Mucosa of stomach (tissue), 1 donor: ENCODE measurements around the gene HOXB1.

Source experiments
- H3K27me3 ChIP-seq: one replicate; pipeline ENCODE4 v1.7.0; 2013; ENCODE audit warnings: mild to moderate bottlenecking, low read length; ENCODE audit not compliant: control insufficient read depth, insufficient read depth
- H3K36me3 ChIP-seq: one replicate; pipeline ENCODE4 v1.7.0; 2013; ENCODE audit warnings: low read length; ENCODE audit not compliant: control insufficient read depth, insufficient read depth
- H3K4me1 ChIP-seq: one replicate; pipeline ENCODE4 v1.7.0; 2013; ENCODE audit warnings: mild to moderate bottlenecking, low read length; ENCODE audit not compliant: control insufficient read depth, insufficient read depth
- H3K4me3 ChIP-seq: one replicate; pipeline ENCODE4 v1.7.0; 2013; ENCODE audit warnings: low read length
- H3K9ac ChIP-seq: one replicate; pipeline ENCODE4 v1.7.0; 2013; ENCODE audit warnings: mild to moderate bottlenecking, low read length, moderate library complexity
- H3K9me3 ChIP-seq: one replicate; pipeline ENCODE4 v1.7.0; 2013; ENCODE audit warnings: mild to moderate bottlenecking, low read length, moderate library complexity; ENCODE audit not compliant: control insufficient read depth
- donor health status: Pancreatic carcinoma.

Gene HOXB1

DNA sequence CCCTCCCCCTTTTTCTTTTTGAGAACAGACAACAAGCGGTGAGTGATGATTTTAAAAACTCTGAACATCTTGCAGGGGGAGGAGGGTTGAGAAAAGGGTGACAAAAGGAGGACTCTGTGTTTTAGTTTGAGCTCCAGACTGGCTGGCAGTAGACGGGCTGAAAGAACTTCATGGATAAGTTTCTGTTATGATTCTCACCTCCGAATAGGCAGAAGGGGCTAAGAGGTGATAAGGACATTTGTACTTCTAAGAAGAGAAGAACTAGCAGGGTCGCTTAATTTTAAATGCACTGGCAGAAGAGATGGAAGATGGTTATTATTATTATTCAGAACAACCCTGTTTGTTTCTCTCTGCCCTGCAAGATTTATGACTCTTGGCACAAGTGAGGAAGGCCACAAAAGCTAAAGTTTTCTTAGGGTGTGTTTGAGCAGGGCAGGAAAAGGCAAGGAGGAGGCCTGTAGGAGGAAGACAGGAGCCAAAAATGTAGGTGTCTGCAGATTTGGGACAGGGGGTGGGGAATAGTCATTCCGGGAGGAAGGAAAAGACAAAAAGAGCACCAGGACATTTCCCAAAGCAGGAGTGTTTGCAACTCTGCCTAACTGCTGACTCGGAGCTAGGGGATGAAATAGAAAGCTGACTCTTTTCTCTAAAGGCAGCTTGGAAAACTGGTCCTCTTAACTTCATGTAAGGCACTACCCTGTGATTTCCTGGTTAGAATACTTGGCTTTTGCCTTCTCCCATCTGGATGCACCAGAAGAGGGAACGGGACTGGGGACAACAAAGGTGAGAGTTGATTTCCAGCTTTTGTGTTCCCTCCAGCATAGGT is 26.0 kb upstream of the HOXB1 start:
- Histone ChIP-seq H3K27me3 (peaks cover 94% of the 10 kb centered on the region), H3K4me3 (no peak overlapping the region), H3K9me3 (no peaks in the 10 kb centered on the region), H3K36me3 (no peaks in the 10 kb centered on the region), H3K4me1 (peaks cover 34% of the 10 kb centered on the region), H3K9ac (no peak overlapping the region)

DNA sequence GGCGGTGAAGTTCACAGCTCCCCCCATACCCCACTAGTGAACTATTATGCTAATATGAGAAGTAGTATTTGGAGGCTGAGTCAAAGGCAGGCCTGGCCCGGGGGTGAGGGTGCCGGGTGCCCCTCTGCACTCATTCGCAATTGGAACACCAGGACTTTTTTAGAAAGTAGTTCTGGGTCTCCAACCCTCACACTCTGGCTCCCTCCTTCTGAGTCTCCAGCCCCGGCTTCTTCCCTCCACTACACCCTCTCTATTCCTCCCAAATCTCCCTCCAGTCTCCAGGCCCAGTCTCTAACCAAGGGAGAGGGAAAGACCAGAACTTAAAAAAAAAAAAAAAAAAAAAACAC is 25.4 kb upstream of the HOXB1 start:
- peaks cover 94% of the 10 kb centered on the region for H3K27me3 ChIP-seq
- no peaks in the 10 kb centered on the region for H3K36me3 ChIP-seq
- no peak overlapping the region for H3K4me3 ChIP-seq
- no peaks in the 10 kb centered on the region for H3K9me3 ChIP-seq
- H3K4me1 ChIP-seq = peaks cover 28% of the 10 kb centered on the region
- H3K9ac ChIP-seq = no peak overlapping the region

DNA sequence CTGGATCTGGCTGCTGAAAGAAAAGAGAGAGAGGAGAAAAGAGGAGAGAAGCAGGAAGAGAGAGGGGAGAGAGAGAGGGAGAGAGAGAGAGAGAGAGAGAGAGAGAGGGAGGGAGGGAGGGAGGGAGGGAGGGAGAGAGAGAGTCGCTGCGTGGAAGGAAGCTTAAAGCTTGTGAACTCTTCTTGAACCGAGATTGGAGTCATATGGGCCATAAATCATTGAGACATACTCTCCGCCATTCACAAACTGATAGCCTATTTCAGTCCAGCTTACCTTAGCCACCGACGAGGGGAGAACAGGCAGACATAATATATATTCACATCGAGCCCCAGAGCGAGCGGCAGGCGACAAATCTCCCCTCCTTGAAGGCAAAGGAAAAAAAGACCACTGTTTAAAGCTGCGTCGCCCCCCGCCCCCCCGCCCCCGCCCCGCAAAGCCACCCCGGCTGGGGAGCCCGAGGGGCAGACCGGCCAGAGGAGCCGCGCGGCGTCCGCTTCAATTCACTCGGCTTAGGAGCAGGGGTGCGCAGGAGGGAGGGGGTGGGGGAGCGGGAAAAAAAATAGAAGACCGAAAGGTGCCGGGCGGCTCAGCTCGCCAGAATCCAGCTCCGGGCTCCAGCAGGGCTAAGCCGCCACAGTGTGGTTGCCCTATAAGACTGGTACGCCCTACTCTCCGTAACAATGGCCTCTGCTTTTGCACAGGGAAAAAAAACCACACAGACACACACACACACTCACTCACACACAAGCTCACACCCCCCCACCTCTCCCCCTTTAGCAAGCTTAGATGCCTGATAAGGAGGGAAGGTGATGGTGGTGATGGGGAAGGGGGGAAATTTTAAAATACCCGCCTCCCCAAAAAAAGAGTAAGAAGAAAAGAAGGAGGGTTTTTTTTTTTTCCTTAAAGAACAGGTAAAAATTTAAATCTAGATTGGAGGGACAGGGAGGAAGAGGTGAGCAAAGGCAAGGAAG is 24.7 kb upstream of the HOXB1 start:
- Histone ChIP-seq H3K4me3 (no peak overlapping the region), H3K4me1 (peaks cover 21% of the 10 kb centered on the region), H3K27me3 (peaks cover 95% of the 10 kb centered on the region), H3K9ac (peak overlapping the region; percentile 55), H3K9me3 (no peaks in the 10 kb centered on the region), H3K36me3 (no peaks in the 10 kb centered on the region)

DNA sequence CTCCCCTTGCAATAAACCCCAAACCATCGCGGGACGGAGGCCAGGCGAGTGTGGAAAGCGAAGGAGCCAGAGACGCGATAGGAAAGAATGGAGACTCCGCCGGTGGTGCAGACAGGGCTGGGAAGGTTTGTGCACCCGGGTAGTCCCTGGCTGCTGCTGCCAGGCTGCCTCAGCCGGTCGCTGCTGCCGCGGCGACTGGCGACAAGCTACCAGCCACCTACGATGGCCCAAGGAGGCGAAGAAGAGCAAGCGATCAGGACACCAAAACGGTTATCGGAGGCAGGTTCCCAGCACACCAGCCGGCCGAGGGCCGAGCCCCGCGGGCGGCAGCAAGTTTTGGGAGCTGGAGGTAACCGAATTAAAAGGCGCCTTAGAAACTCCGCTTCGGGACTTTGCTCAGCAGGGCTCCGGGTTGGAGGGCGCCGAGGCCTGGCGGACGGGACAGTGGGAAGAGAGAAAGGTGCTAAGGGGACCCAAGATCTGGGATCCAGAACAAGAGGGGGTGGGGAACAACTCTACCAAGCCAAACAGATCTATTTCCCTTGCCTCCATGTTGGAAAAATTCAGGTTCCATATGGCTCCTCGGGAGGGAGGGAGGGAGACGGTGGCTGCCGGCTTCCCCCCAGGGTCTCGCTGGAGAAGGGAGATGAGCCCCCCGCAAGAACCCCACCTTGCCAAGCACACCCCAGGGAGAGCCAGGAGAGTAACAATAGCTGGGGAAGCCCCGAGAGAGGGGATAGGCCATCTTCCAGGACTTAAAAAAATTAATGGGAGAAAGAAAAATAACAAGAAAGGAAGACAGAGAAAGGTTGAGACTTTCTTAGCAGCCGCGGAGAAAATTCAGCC is 23.8 kb upstream of the HOXB1 start:
- no peak overlapping the region for H3K4me3 ChIP-seq
- no peaks in the 10 kb centered on the region for H3K9me3 ChIP-seq
- peaks cover 18% of the 10 kb centered on the region for H3K4me1 ChIP-seq
- H3K9ac ChIP-seq = peak overlapping the region; percentile 55
- no peaks in the 10 kb centered on the region for H3K36me3 ChIP-seq
- peaks cover 95% of the 10 kb centered on the region for H3K27me3 ChIP-seq

DNA sequence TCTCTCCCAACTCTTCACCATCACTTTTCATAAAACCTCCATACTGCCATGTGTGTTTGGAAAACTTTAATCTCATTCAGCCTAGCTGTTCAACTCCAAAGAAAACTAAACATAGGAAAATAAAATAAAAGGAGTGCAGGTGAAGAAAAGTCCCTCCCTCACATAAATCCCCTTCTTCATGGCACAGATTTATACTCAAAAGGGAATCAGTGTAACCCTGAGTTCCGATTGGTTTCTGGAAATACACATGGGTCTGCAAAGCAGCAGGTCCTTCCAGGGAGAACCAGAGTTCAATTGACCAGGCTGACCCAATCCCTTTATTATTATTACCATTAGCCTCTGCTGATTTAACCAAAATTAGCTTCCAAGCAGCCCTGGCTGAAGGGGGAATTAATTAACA is 23.0 kb upstream of the HOXB1 start:
- no peak overlapping the region for H3K9ac ChIP-seq
- peaks cover 89% of the 10 kb centered on the region for H3K27me3 ChIP-seq
- no peak overlapping the region for H3K4me3 ChIP-seq
- no peaks in the 10 kb centered on the region for H3K9me3 ChIP-seq
- H3K36me3 ChIP-seq = no peaks in the 10 kb centered on the region
- peaks cover 18% of the 10 kb centered on the region for H3K4me1 ChIP-seq

DNA sequence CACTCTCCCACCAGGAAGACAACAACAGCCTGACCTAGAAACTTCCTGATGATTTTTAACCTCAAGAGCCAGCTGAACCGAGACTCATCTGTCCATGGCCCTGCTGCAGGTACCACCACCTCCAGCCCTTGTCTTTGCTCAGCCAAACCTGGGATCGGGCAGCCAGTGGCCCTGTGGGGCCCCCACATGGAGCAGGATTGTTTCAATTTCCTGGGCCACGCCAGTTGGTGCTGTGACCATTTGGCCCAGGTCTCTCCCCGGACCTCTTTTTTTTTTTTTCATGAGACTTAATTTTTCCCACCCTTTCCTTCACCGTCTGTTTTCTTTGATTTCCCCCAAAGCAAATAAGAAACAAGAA is 22.4 kb upstream of the HOXB1 start:
- Histone ChIP-seq H3K4me1 (peaks cover 18% of the 10 kb centered on the region), H3K36me3 (no peaks in the 10 kb centered on the region), H3K27me3 (peaks cover 88% of the 10 kb centered on the region), H3K9me3 (no peaks in the 10 kb centered on the region), H3K4me3 (no peak overlapping the region), H3K9ac (peak overlapping the region; percentile 1)

DNA sequence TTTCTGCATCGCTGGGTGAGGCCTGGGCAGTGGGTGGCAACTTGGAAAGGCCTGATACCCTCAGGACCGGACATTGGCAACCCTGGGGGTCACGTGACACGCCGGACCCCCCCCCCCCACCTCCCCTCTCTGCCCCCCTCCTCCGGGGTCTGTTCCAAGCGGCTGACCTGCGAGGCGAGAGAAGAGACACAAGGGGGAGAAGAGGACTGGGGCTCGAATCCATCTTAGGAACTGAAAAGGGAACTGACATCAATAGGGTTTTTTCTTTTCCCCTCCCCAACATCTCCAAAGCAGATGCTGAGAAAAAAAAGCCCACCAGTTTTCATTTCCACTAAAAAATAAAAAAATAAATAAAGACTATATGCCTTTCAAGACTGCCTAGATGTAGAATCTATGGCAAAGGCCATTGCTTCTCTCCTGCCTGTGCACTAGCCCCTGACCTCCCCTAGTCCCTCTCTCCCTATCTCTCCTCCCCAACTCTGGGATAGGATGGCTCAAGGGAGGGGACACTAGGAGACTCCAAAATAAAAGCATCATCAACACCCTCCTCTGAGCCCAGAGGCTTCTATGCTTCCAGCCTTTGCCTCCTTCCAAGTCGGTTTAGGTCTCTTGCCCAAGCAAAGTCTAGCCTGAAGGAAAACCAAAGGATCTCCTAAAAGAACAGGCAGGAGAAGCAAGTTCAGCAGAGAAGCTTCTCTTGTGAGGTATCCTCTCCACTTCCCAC is 21.8 kb upstream of the HOXB1 start:
- no peak overlapping the region for H3K4me3 ChIP-seq

DNA sequence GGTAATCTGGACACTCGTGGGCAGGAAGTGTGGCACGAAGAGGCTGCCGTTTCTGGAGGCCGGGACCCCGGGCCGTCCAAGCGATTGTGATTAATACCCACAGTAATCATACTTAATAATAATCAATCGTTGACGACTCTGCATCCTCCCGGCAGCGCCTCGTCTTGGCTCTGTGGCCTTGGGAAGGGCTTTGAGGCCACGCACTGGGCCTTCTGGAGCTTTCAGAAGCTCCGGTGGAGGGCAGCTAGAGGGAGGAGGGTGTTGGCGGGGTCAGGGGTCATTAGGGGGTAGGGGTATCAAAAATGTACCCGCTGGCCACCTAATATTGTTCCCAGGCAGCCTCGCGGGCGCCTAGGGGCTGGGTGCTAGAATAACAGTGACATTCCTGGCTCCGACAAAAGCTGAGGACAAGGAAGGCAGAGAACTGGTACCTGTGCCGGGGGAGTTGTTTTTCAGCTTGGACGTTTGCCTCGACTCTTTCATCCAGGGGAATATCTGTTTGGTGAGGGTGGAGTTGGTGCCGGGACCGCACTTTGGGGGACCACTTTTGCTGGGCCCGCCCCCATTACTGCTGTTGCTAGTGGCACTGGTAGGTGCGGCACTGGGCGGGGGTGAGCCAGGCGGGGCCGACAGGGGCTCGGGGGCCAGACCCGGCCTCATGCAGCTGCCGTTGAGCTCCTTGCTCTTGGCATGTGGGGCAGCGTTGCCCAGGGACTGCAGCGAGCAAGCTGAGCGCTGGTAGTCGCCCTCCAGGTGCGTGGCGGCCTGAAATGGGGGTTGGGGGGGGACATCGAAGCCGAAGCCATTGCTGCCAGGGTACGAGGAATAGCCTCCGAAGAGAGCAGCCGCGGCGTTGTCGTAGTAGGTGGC is 21.0 kb upstream of the HOXB1 start:
- Histone ChIP-seq H3K36me3 (no peaks in the 10 kb centered on the region), H3K9me3 (no peaks in the 10 kb centered on the region), H3K4me3 (no peak overlapping the region), H3K4me1 (peaks cover 9% of the 10 kb centered on the region), H3K27me3 (peaks cover 86% of the 10 kb centered on the region), H3K9ac (no peak overlapping the region)

More for the DNA sequence above, 21.8 kb upstream of the HOXB1 start:
- Histone ChIP-seq H3K4me1 (peaks cover 17% of the 10 kb centered on the region), H3K9ac (peak overlapping the region; percentile 1), H3K27me3 (peaks cover 86% of the 10 kb centered on the region), H3K9me3 (no peaks in the 10 kb centered on the region), H3K36me3 (no peaks in the 10 kb centered on the region)

DNA sequence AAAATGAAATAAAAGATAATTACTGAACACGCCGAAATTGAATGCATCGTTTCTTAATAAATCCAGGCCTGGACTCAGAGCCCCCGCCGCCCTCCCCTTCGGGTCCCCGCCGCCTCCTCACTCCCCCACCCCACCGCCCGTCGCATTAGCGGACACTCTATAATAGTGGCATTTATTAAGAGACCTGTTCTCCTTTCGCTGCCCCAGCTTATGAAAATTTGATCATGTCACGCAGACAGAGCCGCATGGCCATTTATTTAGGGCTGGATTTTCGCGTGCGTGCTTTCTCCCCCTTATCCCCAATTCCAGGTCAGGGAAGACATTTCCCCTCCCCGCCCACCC is 20.4 kb upstream of the HOXB1 start:
- no peak overlapping the region for H3K9ac ChIP-seq
- H3K36me3 ChIP-seq = no peaks in the 10 kb centered on the region
- peaks cover 86% of the 10 kb centered on the region for H3K27me3 ChIP-seq
- H3K4me3 ChIP-seq = no peak overlapping the region
- no peaks in the 10 kb centered on the region for H3K9me3 ChIP-seq
- H3K4me1 ChIP-seq = peaks cover 5% of the 10 kb centered on the region

DNA sequence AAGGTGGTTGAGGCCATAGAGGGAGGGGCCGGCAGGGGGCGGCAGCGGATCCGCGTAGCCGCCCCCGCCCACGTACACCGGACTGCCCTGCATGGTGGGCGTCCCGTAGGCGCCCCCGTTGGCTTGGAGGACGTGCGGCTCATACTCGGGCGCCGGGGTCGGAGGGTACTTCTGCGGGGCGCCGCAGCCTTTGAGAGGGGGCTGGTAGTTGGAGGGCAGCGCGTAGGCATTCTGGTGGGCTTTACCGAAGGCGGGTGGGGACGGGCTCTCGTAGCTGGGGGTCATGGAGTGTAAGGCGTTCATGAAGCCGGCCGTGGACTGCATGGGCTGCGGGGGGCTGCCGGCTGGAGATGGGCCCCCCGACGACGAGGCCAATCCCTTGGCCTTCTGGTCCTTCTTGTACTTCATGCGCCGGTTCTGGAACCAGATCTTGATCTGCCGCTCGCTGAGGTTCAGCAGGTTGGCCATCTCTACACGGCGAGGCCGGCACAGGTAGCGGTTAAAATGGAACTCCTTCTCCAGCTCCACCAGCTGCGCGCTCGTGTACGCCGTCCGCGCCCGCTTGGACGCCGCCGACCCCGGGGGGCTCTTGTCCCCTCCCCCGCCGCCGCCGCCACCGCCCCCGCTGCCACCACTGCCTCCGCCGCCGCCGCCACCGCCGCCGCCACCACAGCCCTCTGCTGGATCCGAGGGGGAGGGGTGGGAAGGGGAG is 19.8 kb upstream of the HOXB1 start:
- H3K9me3 ChIP-seq = no peaks in the 10 kb centered on the region
- no peak overlapping the region for H3K4me3 ChIP-seq
- H3K4me1 ChIP-seq = peaks cover 5% of the 10 kb centered on the region
- H3K9ac ChIP-seq = no peak overlapping the region
- peaks cover 86% of the 10 kb centered on the region for H3K27me3 ChIP-seq
- no peaks in the 10 kb centered on the region for H3K36me3 ChIP-seq
